HG03064 (cell line): Measurements from ENCODE around the gene TFPT.
"Not testable (repeated sequence)": the region's sequence is repeated elsewhere in the genome, so short reads cannot be mapped to it uniquely, and the experiment has no call there.

Experiments
- ATAC-seq: cut with Tn5 transposase; IDR thresholded peaks from one replicate; pipeline ENCODE4 v1.9.1; 2021; ENCODE audit warnings: low read depth; ENCODE audit not compliant: unreplicated experiment

Gene TFPT

GRCh38 chr19:54124393-54124792, 8.9 kb upstream of the TFPT start:
- ATAC-seq: no peak

DNA sequence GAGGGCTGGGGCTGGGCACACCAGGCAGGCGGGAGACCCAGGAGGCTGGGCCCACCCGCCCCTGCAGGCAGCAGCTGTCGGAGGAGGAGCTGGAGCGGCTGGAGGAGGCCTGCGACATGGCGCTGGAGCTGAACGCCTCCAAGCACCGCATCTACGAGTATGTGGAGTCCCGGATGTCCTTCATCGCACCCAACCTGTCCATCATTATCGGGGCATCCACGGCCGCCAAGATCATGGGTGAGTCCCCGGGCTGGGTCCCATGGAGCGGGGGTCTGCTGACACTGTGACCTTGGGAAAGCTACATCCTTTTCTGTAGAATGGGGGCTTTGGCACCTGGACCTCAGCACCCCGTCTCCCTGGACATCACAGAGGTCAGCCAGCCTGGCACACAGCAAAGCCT, 8.2 kb upstream of the TFPT start:
- ATAC-seq: no peak

GRCh38 chr19:54121259-54121658, 5.8 kb upstream of the TFPT start:
- no peak for ATAC-seq

GRCh38 chr19:54114340-54115108, 933 bp downstream of the TFPT start:
- peak; percentile 2 for ATAC-seq

DNA sequence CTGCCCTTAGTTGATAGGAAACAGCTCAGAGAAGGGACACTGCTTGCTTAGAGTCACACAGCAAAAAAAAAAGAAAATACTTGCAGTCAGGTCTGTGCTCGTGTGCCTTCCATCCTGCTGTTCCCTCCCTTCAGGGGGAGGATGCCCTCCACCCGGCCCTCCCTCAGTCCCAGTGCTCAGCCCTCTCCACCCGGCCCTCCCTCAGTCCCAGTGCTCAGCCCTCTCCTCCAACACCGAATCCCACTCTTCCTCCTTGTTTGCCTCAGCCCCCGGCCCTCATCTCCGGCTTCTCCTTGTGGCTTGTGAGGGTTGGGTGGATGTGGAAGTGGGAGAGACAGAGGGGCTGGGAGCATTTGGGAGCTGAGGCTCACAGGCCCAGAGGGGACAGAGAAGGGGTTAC, 5.8 kb downstream of the TFPT start:
- no peak for ATAC-seq

DNA sequence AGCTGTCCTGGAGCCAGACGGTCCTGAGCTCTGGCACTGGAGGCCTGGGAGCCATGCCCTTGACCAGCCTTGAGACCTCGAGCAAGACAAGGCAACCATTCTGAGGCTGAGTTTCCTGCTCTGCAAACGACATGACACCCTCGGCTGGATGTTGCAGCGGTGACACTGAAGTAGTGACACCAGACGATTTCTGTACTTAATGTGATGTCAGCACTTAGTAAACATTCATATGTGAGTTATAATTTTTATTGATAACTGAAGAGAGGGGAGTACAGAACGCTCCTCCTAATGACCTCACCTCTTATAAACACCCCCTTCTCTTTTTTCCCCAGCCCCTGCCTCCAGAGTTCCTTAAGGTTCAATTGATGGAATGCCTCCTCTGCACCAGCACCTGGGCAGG, 7.0 kb downstream of the TFPT start:
- ATAC-seq: no peak

- no peak for ATAC-seq
These were observed 7.5 kb downstream of the TFPT start for GRCh38 chr19:54107876-54108490.

- no peak for ATAC-seq
These were observed 8.7 kb downstream of the TFPT start for GRCh38 chr19:54106716-54107115.

- no peak for ATAC-seq
These were observed 9.7 kb downstream of the TFPT start for GRCh38 chr19:54105796-54106195.

GRCh38 chr19:54104998-54105715, 10.3 kb downstream of the TFPT start:
- no peak for ATAC-seq

- ATAC-seq: peak; percentile 81
These were observed 12.9 kb downstream of the TFPT start, which contains the start of gene NDUFA3 for GRCh38 chr19:54102421-54103169. Gene NDUFA3 (plus strand): TSS chr19:54102855. CDS start chr19:54102879, 24 bp downstream.

DNA sequence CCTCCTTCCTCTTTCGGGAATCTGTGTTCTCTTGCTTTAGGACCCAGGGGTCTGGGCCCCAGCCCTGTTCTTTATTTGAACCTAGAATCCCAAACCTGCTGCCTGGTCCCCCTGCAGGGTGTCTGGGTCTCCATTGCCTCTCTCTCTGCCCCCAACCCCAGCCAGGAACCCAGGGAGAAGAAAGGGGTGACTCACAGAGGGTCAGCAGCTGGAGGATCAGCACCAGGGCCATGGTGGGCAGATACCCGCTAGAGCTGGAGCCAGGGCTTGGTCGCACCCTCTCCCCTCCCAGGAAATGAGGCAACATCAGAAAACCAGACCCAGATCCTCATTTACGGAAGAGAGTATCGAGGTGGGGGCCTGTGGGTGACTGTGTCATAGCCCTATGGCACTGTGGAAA, 14.9 kb downstream of the TFPT start, which contains the start of gene OSCAR:
Gene OSCAR (minus strand): TSS at position 243 of the 400 bp plus-strand sequence. CDS start 11 bp downstream, at position 232.
- ATAC-seq: no peak

- not testable (repeated sequence) for ATAC-seq
These were observed 15.6 kb downstream of the TFPT start for GRCh38 chr19:54099903-54100255.

GRCh38 chr19:54099190-54099902, 16.1 kb downstream of the TFPT start:
- ATAC-seq: no peak

- no peak for ATAC-seq
These were observed 18.8 kb downstream of the TFPT start for GRCh38 chr19:54096617-54097106.

DNA sequence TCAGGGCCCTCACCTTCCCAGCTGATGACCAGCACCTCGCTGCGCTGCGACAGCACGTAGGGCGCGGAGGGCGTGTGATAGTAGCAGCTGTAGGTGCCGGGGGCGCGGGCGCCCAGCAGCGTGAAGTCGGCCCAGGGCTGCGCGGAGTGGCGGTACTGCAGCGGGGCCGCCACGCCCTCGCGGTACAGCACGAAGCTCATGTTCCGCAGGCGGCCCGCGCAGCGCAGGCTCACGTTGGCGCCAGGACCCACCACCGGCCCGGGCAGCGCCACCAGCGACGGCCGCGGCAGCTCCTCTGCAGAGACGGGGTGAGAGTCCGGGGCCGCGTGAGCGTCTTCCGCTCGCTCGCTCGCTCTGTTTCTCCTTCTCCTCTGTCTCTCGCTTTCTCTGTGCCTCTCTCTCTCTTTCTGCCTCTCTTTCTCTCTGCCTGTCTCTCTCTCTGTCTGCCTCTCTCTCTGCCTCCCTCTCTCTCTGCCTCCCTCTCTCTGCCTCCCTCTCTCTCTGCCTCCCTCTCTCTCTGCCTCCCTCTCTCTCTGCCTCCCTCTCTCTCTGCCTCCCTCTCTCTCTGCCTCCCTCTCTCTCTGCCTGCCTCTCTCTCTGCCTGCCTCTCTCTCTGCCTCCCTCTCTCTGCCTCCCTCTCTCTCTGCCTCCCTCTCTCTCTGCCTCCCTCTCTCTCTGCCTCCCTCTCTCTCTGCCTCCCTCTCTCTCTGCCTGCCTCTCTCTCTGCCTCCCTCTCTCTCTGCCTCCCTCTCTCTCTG, 19.4 kb downstream of the TFPT start:
- not testable (repeated sequence) for ATAC-seq

- no peak for ATAC-seq
These were observed 20.2 kb downstream of the TFPT start for GRCh38 chr19:54095136-54095858.

DNA sequence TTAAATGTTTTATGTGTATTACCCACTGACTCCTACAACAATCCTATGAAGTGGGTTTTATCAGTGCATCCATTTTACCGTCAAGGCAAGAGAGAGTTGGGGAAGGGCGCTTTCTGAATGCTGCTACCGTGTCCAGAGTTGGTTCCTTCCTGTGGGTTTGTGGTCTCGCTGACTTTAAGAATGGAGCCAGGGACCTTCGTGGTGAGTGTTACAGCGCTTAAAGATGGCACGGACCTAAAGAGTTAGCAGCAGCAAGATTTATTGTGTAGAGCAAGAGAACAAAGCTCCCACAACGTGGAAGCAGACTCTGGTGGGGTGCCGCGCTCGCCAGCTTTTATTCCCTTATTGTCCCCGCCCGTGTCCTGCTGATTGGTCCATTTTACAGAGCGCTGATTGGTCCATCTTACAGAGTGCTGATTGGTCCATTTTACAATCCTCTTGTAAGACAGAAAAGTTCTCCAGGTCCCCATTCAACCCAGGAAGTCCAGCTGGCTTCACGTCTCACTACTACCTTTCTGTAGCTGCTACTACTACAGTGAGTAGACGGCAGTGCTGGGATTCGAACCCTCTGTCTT, 20.9 kb downstream of the TFPT start:
- ATAC-seq: no peak
